RKO (cell line): ENCODE data around the gene OVOL1.
A peak's percentile ranks its signal among the peaks of the same experiment; 100 is the strongest.
"Not testable (repeated sequence)": the region's sequence is repeated elsewhere in the genome, so short reads cannot be mapped to it uniquely, and the experiment has no call there.

Experiments
- DNase-seq: peaks from one replicate; pipeline ENCODE4 v3.0.0-alpha.2; 2016; ENCODE audit warnings: low spot score

Gene OVOL1

DNA sequence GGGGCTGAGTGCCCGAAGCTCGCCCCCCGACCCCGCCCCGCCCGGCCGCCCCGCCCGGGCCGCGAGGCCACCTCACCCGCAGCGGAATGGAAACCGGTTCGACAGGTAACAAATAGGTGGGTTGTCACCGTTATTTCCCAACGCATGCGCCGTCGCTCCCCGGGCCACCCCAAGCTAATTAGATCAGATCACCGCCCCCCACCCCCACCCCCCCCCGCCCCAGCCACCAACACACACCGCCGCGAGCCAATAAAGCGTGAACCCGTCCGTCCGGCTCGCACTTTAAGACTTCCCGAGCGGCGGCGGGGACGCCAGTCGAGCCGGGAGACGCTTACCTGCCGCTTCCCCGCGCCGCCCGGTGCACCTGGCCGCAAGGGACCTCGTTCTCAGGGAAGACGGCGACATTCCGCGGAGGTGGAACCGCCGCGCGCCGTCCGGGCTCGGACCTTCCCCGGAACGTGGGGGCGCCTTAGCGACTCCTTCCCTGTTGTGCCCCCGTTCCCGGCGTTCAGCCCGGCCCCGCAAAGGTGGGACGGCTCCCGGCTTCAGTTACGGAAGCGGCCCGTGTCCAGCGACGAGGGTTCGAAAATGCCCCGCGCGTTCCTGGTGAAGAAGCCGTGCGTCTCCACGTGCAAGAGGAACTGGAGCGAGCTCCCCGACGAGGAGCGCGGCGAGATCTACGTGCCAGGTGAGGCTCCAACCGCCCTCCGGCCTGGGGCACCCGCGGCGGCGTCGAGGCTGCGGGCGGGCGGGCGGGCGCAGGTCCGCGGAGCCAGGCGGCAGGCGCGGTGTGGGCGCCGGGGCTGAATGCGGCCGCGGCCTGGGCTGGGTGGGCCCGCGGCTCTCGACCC lies at the start of gene OVOL1:
Gene OVOL1 (plus strand): TSS at position 278 of the 851 bp plus-strand sequence. CDS start 311 bp downstream, at position 589.
- no peak for DNase-seq

DNA sequence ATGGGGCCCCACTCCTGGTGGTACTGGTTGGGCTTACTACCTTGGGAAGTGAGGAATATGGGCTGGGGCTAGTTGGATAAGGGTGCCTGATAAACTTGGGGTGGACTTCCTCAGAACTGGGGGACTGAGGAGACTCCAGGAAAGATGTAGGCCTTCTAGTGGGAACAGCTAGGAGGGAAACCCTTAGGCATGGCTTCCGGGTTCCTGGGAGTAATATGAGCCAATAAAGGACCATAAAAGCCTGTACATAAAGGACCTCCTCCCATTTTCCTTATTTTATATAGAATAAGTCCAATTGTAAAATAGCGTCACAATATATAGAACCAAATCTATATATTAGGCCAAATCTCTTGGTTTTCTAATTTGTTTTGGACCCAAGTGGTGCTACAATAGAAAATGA lies 47.8 kb upstream of the OVOL1 start:
- DNase-seq: no peak

DNA sequence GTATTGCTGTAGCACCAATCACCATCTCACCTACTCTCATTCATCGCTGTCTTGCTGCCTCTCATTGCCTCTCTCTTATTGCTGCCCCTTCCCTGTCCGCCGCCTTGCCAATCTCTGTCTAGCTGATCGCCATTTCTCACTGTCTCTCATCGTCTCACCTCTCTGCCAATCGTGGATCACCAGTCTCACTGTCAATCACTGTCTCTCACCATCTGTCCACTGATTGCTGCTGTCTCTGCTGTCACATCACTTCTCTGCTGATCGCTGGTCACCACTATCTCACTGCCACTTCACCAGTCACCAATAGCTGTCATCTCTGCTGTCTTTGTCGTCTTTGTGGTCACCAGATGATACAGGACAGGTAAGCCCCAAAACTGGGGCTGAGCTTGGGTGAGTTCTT lies 45.7 kb upstream of the OVOL1 start:
- no peak for DNase-seq

DNA sequence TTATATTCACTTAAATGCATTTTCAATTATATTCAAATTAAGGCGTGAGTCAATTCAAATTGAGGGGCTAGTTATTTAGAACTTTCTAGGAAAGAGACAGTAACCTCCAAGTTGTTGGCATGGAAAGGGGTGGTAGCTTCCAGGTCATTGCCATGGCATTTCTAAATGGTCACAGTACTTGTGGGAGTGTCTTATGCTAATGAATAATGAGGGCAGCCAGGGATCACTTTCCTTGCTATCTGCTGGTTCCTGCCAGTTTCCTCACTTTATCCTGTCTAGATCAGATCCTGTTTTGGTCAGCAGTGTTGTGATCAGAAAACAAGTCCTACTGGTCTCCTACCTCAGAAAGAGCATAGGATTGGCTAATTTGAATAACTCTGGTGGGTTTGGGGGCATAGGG lies 44.5 kb upstream of the OVOL1 start:
- DNase-seq: no peak

DNA sequence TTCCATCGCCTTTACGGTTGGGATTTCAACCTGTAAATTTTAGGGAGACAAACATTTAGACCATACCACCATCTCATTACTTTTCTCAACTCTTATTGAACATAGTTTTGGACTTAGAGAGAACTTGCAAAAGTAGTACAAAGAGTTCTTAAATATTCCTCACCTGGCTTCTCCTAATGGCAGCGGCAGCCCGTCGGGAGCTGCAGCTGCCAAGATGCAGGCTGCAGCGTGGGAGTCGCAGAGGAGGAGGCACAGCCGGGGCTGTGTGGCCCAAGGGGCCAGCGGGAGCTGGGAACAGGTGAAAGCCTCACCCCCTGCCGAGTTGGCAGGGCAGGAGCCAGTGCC lies 43.2 kb upstream of the OVOL1 start:
- DNase-seq: no peak

DNA sequence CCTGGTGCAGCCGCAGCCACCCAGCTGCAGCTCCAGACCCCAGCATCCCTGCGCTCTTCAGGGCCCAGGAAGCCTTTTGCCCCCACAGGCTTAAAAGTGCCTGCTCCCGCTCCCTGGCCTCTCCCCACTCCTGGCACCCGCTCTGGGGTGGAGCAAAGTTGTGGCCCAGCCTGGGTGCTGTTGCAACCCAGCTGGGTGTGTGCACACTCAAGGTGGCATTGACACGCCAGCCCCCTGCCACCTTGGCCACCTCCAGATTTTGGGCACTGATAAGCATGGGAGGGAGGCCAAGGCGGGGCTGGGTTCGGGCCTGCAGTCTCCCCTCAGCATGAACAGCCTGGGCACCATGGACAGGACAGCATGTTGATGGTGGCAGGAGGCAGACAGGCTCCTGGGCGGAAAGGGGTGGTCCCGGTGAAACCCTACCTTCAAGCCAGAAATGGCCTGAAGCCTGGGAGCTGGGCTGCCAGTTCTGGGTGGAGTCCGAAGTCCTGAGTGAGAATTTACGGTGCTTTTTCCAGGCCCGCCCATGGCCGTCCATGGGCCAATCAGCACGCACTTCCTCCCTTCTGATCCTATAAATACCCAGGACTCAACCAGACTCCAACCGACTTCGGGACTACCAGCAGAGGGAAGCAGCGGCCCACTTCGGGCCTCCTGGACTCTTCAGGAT lies 42.7 kb upstream of the OVOL1 start:
- DNase-seq: peak; percentile 58

DNA sequence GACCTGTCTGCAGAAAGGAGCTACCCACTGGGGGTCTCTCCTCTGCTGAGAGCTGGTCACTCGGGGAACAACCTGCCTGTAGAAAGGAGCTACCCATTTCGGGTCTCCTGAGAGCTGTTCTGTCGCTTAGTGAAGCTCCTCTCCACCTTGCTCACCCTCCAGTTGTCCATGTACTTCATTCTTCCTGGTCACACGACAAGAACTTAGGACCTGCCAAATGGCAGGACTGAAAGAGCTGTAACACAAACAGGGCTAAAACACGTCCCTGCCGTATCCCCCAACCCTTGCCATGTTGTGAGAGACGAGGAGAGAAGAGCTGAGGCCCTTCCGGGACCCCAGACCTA lies 42.2 kb upstream of the OVOL1 start:
- DNase-seq: no peak

DNA sequence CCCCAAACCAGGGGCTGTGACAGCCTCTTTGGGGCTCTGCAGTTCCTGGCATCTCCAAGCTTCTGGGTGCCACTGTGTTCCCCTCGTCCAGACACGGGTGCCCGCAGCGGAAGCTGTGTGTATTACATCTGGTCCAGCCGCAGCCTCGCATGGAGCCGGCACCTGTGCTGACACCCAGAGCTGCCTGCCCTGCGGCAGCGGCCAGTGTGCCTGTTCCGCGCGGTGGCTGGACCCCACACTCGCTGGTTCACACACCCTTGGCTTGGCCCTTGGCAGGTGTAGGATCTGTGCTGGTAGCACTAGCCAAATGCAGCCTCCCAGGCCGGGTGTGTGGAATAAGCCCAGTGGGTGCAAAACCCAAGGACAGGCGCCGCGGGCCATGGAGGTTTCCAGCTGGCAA lies 41.8 kb upstream of the OVOL1 start:
- DNase-seq: no peak

DNA sequence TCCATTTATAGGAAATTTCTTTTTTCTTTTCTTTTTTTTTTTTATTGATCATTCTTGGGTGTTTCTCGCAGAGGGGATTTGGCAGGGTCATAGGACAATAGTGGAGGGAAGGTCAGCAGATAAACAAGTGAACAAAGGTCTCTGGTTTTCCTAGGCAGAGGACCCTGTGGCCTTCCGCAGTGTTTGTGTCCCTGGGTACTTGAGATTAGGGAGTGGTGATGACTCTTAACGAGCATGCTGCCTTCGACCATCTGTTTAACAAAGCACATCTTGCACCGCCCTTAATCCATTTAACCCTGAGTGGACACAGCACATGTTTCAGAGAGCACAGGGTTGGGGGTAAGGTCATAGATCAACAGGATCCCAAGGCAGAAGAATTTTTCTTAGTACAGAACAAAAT lies 24.7 kb upstream of the OVOL1 start:
- not testable (repeated sequence) for DNase-seq

DNA sequence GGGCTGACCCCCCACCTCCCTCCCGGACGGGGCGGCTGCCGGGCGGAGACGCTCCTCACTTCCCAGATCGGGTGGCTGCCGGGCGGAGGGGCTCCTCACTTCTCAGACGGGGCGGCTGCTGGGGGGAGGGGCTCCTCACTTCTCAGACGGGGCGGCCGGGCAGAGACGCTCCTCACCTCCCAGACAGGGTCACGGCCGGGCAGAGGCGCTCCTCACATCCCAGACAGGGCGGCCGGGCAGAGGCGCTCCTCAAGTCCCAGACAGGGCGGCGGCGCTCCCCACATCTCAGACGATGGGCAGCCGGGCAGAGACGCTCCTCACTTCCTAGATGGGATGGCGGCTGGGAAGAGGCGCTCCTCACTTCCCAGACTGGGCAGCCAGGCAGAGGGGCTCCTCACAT lies 24.0 kb upstream of the OVOL1 start:
- DNase-seq: not testable (repeated sequence)

DNA sequence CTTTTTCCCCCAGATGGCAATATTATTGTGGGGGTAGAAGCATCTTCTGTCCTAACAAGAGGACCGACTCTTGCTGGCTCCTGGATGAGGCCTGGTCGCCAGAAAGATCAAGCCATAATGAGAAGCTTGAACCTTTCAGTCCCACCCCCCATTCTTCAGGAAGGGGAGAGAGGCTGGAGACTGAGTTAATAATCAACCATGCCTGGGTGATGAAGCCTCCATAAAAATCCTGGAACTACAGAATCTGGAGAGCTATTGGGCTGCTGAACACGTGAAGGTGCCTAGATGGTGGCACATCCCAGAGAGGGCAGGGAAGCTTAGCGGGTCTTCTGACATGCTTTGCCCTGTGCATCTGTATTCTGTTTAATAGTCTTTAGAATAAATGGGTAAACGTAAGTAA lies 22.4 kb upstream of the OVOL1 start:
- DNase-seq: no peak

DNA sequence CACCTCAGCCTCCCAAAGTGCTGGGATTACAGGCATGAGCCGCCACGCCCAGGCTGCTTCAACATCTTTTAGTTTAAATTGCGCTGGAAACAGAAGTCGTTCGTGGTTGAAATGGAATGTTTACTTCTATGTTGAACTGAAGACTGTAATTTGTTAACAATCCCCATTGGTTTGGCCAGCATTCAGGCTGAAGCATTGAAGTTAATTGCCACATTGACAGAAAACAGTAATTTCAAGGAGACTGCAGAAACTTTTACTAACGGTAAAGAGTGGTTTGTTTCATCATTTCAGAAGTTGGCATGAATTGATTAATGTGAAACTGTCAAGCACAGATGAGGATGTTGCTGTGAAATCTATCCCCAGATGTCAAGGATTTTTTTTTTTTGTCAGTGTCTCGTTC lies 20.3 kb upstream of the OVOL1 start:
- DNase-seq: no peak

DNA sequence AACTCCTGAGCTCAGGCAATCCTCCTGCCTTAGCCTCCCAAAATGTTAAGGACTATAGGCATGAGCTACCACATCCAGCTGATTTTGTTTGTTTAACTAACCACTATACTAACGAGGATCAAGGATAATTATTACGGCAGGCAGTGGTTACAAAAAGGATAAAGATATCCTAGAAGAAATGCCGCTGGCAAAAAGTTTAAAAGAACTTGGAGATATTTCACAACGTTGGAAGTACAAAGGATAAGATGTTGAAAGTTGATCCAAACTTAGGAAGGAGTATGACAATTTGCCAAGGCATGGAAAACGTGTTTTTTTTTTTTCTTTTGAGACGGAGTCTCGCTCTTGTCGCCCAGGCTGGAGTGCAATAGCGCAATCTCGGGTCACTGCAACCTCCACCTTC lies 19.5 kb upstream of the OVOL1 start:
- DNase-seq: no peak

DNA sequence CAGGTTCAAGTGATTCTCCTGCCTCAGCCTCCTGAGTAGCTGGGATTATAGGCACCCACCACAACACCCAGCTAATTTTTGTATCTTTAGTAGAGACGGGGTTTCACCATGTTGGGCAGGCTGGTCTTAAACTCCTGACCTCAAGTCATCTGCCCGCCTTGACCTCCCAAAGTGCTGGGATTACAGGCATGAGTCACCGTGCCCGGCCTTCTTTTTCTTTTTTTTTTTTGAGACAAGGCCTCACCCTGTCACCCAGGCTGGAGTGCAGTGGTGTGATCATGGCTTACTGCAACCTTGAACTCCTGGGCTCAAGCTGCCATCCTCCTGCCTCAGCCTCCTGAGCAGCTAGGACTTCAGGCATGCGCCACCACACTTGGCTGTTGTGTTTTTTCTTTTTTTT lies 19.1 kb upstream of the OVOL1 start:
- DNase-seq: not testable (repeated sequence)

DNA sequence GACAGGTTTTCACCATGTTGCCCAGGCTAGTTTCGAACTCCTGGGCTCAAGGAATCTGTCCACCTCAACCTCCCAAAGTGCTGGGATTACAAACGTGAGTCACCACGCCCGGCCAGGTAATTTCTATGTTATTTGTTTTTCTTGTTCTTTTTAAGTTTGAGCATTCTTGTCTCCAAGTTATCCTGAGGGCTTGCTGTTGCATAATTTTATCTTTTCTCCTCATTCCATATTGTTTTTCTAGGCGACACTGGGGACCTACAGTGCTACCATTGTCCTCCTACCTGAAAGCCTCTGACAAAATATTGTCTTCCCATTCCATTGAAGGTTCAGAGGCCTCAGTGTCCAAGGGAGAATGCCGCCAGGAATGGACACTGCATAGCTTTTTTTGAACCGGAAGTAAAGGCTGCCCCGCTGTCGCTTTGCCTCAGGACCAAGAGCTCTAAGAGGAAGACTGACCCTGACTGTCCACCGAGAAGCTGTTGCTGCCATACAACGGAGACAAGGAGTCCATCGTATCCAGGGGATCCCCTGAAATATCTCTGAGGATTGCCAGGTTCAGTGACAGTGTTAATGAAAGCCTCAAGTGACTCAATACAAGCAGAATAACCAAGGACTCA lies 15.8 kb upstream of the OVOL1 start:
- no peak for DNase-seq

DNA sequence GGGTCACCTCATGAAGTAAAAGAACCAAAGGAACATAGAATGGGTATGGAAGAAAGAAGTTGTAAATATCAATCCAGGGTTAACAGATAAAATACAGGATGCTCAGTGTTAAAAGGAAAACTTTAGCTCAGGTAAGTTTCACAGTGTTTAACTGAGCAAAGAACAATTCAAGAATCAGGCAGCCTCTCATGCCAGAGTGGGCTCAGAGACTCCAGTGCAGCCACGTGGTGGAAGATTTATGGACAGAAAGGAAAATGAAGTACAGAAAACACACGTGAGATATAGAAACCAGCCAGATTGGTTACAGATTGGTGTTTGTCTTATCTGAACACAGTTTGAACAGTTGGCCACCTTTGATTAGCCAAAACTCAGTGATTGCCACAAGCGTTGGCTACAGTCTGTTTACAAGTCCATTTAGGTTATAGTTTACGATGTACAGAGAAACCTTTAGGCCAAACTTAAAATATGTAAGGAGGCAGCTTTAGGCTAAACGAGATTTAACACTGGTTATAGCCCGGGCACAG lies 15.2 kb upstream of the OVOL1 start:
- DNase-seq: no peak

DNA sequence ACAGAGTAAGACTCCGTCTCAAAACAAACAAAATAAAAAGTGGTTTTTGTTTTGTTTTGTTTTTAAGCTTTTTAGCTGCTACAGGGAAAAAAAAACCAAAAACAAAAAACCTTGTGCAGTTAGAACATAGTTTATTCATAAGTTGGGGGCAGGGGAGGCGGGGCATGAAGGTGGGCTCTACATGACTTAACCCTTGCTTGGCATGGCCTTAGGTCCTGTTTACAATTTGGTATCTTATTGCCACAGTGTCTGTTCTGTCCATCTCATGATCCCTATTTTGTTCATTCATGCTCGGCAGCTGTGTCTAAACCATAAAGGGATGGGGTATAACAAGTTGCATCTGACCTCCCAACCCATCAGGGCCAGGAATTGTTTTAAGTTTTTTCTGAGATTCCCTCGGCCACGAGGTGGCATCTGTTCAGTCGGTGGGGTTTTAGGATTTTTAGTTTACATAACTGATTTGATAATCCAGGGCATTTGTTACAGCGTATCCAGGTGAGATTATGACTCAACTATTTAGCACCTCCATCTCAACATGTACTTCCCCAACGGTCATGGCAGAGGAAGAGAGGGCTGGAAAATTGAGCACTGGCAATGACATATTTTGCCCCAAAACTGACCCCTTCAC lies 13.0 kb upstream of the OVOL1 start:
- no peak for DNase-seq

DNA sequence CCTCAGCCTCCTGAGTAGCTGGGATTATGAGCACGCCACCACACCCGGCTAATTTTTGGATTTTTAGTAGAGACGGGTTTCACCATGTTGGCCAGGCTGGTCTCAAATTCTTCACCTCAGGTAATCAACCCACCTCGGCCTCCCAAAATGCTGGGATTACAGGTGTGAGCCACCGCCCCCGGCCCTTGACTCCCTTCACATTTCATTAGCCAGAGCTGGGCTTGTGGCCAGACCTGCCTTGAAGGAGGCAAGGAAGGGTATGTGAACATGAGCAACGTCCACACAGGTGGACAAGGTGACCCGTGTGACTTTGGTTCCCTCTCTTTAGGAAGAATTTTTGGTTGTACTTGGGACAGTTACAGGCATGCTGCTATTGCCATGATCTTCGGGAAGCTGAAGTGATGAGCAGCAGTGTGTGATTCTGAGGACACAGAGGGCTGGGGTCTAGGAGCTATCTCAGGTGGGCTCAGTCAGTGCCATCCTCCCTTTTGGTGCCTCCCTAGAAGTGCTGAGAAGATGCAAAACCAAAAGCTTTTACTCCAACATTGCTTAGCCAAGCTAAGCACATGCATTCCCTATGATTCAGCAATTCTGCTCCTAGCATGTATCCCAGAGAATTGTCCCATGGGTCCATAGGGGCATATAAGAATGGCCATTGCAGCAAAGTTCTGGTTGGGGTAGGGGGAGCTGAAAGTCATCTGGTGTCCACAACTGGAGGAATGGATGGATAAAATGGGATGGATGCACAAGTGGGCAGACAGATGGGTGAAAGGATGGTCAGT lies 12.1 kb upstream of the OVOL1 start:
- no peak for DNase-seq

DNA sequence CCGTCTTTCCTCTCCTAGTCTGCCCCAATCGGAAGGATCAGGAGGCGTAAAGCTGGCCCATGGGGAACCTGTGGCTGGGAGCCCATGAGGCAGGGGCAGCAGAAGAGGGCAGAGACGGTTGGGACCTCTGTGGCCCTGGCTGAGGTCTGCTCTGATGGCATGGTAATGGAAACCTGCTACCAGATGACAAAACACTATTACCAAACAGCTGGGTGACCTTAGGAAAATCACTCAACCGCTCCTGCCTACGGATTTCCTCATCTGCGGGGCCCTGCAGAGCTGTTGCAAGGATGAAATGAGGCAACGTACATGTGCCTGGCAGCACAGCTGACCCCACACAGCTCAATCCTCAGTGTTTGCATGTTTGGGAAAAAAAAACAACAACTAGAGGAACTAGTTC lies 10.7 kb upstream of the OVOL1 start:
- no peak for DNase-seq

DNA sequence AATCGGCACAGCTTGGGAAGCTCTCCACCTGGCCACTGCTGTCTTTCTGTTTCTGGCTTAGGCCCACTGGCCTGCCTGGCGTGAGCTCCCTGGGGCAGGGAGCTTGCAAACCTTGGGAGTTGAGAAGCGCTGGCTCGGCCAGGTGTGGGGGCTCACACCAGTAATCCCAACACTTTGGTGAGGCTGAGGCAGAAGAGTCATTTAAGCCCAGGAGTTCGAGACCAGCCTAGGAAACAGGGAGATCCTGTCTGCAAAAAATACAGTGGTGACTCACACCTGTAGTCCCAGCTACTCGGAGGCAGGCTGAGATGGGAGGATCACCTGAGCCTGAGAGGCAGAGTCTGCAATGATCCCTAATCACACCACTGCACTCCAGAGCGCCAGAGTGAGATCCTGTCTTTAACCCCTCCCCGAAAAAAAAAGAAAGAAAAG lies 10.1 kb upstream of the OVOL1 start:
- DNase-seq: no peak

DNA sequence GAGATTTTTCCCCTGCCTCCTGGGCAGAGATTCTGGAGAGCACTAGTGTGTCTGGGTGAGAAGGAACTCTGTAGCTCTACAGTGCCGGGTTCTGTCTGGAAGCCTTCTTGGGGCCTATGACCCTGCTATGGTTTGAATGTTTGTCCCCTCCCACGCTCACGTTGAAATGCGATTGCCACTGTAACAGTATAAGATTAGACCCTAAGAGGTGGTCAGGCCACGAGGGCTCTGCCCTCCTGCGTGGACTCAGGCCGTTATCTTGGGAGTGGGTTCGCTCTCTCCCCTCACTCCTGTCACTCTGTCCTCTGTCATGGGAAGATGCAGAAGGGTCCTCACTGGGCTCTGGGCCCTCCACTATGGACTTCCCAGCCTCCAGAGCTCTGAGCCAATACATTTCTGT lies 9.6 kb upstream of the OVOL1 start:
- no peak for DNase-seq

DNA sequence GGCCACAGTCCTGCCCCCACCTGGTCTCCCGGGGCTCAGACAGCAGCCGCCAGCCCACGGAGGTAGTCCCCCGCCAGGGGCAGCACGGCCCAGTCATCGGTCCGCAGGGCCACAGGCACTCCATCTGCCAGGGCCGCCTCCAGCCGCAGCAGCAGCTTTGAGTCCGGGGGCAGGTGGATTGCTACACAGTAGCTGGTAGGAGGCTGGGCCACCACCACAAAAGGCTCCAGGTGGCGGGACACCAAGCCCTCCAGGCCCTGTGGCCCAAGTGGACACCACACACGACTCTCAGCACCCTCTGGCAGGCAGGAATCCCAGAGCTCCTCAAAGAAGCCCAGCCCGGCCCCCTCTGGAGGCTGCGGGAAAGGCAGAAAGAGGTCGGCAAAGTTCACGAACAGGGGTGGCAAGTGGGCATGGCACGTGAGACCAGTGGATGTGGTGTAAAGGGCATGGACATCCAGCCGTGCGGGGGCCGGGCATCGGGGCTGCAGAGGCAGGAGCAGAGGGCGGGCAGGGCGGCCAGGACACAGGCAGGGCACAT lies 9.0 kb upstream of the OVOL1 start:
- no peak for DNase-seq
